Activated T-helper 17 cell treated with anti-CD3 and anti-CD28 coated beads, Interleukin-2, amount 50 U/mL, for 72 hours (primary cell): ENCODE results near the gene NDUFV1. TPM values are rescaled to one million over a fixed set of nuclear protein-coding genes. Genes with fewer than 3 reads are reported as not detected.
A peak's percentile ranks its signal among the peaks of the same experiment; 100 is the strongest.
"Not testable (repeated sequence)": the region's sequence is repeated elsewhere in the genome, so short reads cannot be mapped to it uniquely, and the experiment has no call there.

Experiments
- ATAC-seq: fragments of 150-1000 bp; cut with Tn5 transposase; replicated peaks from 2 replicates; pipeline ENCODE4 v1.10.0; 2021; ENCODE audit warnings: mild to moderate bottlenecking, moderate library complexity
- H3K27ac Mint-ChIP-seq: one replicate; pipeline ENCODE4 v1.8.0; 2022; ENCODE audit warnings: mixed read lengths
- H3K27me3 Mint-ChIP-seq: one replicate; pipeline ENCODE4 v1.8.0; 2022; ENCODE audit warnings: mixed read lengths
- H3K36me3 Mint-ChIP-seq: one replicate; pipeline ENCODE4 v1.8.0; 2022; ENCODE audit warnings: low read depth, mild to moderate bottlenecking, mixed read lengths
- H3K4me1 Mint-ChIP-seq: one replicate; pipeline ENCODE4 v1.8.0; 2022; ENCODE audit warnings: mixed read lengths
- H3K4me3 Mint-ChIP-seq: one replicate; pipeline ENCODE4 v1.8.0; 2022; ENCODE audit warnings: mild to moderate bottlenecking, mixed read lengths
- H3K9me3 Mint-ChIP-seq: one replicate; pipeline ENCODE4 v1.8.0; 2022; ENCODE audit warnings: mixed read lengths
- total RNA-seq, 2 donors: library from RNA; stranded (reverse); gene quantifications; one replicate each; pipeline ENCODE4 v1.2.3, GENCODE V29; 2022

NDUFV1 gene
- total RNA-seq = 100 to 1,000 TPM; 160 to 238 TPM

DNA sequence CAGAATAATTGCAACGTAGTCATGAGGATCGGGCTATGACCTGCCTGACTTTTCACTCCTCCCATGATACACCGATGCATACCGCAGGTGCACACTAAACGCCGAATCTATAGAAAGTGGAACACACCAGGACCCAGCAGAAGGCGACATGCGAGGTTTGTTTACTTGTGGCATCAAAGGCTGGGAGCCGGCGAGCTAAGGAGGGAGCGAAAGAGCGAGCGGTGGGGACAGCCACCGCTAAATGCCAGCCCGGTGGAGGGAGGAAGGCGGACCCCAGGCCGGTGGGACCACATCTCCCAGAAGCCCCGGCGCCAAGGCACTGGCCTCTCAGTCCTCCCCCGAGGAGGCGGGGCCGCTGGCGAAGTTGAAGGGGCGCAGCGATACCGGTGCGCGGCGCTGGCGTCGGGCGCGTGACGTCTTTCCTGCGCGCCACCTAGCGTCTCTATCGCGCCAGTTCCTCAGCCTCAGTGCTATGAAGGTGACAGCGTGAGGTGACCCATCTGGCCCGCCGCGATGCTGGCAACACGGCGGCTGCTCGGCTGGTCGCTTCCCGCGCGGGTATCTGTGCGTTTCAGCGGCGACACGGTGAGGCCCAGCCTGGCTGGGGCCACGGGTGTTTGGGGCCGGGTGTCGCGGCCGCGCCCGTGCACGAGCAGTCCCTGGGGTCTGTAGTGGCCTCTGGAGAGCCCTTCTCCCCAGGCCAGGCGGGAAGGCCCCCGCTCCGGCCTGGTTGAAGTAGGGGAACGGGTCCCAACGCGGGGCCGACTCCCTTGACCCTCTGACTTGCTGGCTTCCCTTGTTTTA is at the start of gene NDUFV1:
TSS of gene NDUFV1 (plus strand) at position 445 of the 804 bp plus-strand sequence. CDS start at position 514, 69 bp downstream.
- H3K4me3 Mint-ChIP-seq = peak within 1 kb of the TSS; percentile 89

GRCh38 chr11:67558084-67558772 is 48.5 kb upstream of the NDUFV1 start:
- Mint-ChIP-seq H3K9me3 (no peaks in the 10 kb centered on the region), H3K4me1 (peaks cover 5% of the 10 kb centered on the region), H3K27me3 (peaks cover 5% of the 10 kb centered on the region), H3K36me3 (no peaks in the 10 kb centered on the region), H3K27ac (no peak overlapping the region), H3K4me3 (no peak overlapping the region)
- ATAC-seq = no peak

More for the DNA sequence above, at the start of gene NDUFV1:
- Mint-ChIP-seq H3K27me3 (peaks cover 4% of the 10 kb centered on the region), H3K4me1 (peaks cover 5% of the 10 kb centered on the region), H3K9me3 (no peaks in the 10 kb centered on the region), H3K36me3 (peaks cover 32% of the 10 kb centered on the region), H3K27ac (peak within 1 kb of the TSS; percentile 82)
- peak; percentile 98 for ATAC-seq

DNA sequence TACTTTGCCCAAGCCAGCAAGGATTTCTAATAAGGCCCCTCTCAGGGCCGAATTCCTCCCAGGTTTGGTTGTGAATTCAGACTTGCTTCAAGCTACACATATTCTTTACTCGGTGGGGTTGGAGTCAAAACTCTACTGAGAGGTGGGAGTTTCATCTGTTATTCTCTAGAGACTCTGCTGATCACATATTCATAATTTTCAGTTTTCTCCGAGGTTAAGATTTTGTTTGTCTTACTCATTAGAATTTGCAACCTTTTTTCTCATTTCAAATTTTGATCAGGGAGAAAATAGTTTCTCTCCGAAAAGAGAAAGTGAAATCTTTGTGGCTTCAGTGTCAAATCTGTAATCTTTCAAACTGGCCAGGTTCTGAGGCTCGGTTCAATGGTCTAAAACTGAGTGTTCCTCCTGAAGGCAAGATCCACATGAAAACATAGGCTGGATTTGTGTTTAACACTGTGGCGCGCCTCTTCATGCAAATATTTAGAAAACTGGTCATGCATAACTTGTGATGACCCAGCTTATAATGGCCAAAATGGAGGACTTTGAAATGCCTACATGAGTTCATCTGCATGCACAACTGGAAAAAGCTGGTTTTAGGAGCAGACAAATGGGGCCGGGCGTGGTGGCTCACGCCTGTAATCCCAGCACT is 44.6 kb upstream of the NDUFV1 start:
- peak; percentile 78 for ATAC-seq
- H3K27me3 Mint-ChIP-seq = peaks cover 9% of the 10 kb centered on the region
- peak overlapping the region; percentile 20 for H3K4me3 Mint-ChIP-seq
- no peaks in the 10 kb centered on the region for H3K36me3 Mint-ChIP-seq
- H3K27ac Mint-ChIP-seq = no peak overlapping the region
- no peaks in the 10 kb centered on the region for H3K9me3 Mint-ChIP-seq
- peaks cover 5% of the 10 kb centered on the region for H3K4me1 Mint-ChIP-seq

GRCh38 chr11:67562963-67563704 is 43.6 kb upstream of the NDUFV1 start:
- Mint-ChIP-seq H3K9me3 (no peaks in the 10 kb centered on the region), H3K4me3 (no peak overlapping the region), H3K36me3 (no peaks in the 10 kb centered on the region), H3K27ac (no peak overlapping the region), H3K27me3 (peaks cover 9% of the 10 kb centered on the region), H3K4me1 (peaks cover 5% of the 10 kb centered on the region)
- ATAC-seq = no peak

DNA sequence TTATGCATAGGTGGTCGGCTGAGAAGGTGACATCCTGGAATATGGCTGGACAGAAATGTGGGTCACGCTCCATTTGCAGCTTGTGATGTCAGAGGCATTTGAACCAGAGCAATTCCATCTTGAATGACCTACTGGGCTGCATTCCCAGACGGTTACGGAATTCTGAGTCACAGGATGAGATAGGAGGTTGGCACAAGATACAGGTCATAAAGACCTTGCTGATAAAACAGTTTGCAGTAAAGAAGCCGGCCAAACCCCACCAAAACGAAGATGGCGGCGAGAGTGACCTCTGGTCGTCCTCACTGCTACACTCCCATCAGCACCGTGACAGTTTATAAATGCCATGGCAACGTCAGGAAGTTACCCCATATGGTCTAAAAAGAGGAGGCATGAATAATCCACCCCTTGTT is 43.0 kb upstream of the NDUFV1 start:
- H3K27me3 Mint-ChIP-seq, H3K9me3 Mint-ChIP-seq, H3K4me1 Mint-ChIP-seq, H3K4me3 Mint-ChIP-seq, ATAC-seq, H3K36me3 Mint-ChIP-seq, H3K27ac Mint-ChIP-seq: not testable (repeated sequence)

GRCh38 chr11:67564230-67564629 is 42.5 kb upstream of the NDUFV1 start:
- Mint-ChIP-seq H3K4me3 (no peak overlapping the region), H3K4me1 (peaks cover 5% of the 10 kb centered on the region), H3K9me3 (no peaks in the 10 kb centered on the region), H3K27ac (no peak overlapping the region), H3K36me3 (no peaks in the 10 kb centered on the region), H3K27me3 (peaks cover 8% of the 10 kb centered on the region)
- no peak for ATAC-seq

DNA sequence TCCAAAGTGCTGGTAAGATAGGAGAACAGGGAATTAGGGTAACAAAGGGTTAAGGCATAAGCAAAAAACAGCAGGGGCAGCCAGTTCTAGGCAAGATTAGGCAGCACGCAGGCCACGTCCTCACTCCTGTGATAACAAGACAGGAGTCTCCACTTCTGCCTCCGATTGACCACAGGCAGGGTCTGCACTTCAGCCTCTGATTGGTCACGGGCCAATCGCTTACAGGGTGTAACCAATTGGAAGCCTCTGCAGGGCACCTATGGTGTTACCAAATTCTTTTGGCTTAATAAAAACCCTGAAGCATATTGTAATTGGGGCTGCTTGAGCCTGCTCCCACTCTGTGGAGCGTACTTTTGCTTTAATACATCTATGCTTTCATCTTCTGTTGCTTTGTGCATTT is 35.3 kb upstream of the NDUFV1 start:
- H3K27me3 Mint-ChIP-seq = peaks cover 11% of the 10 kb centered on the region
- H3K4me1 Mint-ChIP-seq = no peaks in the 10 kb centered on the region
- no peaks in the 10 kb centered on the region for H3K9me3 Mint-ChIP-seq
- H3K27ac Mint-ChIP-seq = no peak overlapping the region
- no peaks in the 10 kb centered on the region for H3K36me3 Mint-ChIP-seq
- ATAC-seq = no peak
- no peak overlapping the region for H3K4me3 Mint-ChIP-seq

DNA sequence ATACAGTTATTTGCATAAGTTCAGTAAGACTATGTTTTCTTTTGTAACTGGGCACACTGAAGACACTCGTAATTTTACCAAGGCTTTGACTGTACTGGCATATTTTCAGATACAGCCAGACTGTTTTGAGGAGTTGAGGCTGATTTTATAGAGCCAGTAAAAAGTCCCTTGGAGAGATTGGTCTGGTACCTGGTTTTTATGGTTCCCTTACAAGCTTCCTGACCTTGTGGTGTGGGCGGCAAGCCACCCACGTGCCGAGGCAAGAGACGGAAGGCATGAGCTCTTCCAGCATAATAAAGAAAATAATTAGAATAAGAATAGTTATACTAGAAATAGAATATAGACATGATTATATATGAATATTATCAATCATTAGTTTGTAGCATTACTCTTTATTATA is 34.4 kb upstream of the NDUFV1 start:
- H3K36me3 Mint-ChIP-seq = no peaks in the 10 kb centered on the region
- no peaks in the 10 kb centered on the region for H3K9me3 Mint-ChIP-seq
- no peak overlapping the region for H3K4me3 Mint-ChIP-seq
- no peak overlapping the region for H3K27ac Mint-ChIP-seq
- H3K27me3 Mint-ChIP-seq = peaks cover 12% of the 10 kb centered on the region
- no peak for ATAC-seq
- no peaks in the 10 kb centered on the region for H3K4me1 Mint-ChIP-seq

- Mint-ChIP-seq H3K27ac (no peak overlapping the region), H3K9me3 (no peaks in the 10 kb centered on the region)
Measured at GRCh38 chr11:67572747-67573419, 33.9 kb upstream of the NDUFV1 start.

GRCh38 chr11:67574938-67575337 is 31.8 kb upstream of the NDUFV1 start:
- H3K27me3 Mint-ChIP-seq = peaks cover 14% of the 10 kb centered on the region
- H3K9me3 Mint-ChIP-seq = no peaks in the 10 kb centered on the region
- H3K27ac Mint-ChIP-seq = no peak overlapping the region
- peaks cover 10% of the 10 kb centered on the region for H3K4me1 Mint-ChIP-seq
- H3K36me3 Mint-ChIP-seq = no peaks in the 10 kb centered on the region
- ATAC-seq = no peak
- no peak overlapping the region for H3K4me3 Mint-ChIP-seq

More at GRCh38 chr11:67572747-67573419, 33.9 kb upstream of the NDUFV1 start:
- H3K4me3 Mint-ChIP-seq = no peak overlapping the region
- H3K36me3 Mint-ChIP-seq = no peaks in the 10 kb centered on the region
- H3K4me1 Mint-ChIP-seq = no peaks in the 10 kb centered on the region
- no peak for ATAC-seq
- peaks cover 14% of the 10 kb centered on the region for H3K27me3 Mint-ChIP-seq

GRCh38 chr11:67576735-67577475 is 29.8 kb upstream of the NDUFV1 start:
- ATAC-seq = no peak
- Mint-ChIP-seq H3K4me1 (peaks cover 17% of the 10 kb centered on the region), H3K36me3 (no peaks in the 10 kb centered on the region), H3K27me3 (peaks cover 11% of the 10 kb centered on the region), H3K4me3 (no peak overlapping the region), H3K9me3 (no peaks in the 10 kb centered on the region), H3K27ac (no peak overlapping the region)

DNA sequence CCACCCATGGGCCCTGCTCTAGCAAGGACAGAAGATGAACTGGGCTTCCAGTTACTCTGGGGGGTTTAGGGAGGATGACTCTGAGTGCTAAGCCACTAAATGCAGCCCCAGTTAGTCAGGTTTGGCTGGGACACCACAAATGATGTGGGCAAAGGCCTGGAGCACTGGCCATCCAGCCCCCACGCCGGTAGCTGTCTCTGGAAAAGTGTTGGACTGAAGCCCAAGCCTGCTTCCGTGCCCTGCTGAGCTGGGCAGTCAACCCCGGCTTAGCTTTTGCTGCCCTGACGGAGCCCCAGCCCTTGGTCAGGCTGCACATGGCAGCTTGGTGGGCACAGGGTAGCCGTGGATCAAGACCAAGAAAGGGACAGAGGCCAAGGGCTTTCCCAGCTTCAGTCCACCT is 28.8 kb upstream of the NDUFV1 start:
- no peak for ATAC-seq
- Mint-ChIP-seq H3K4me3 (no peak overlapping the region), H3K36me3 (no peaks in the 10 kb centered on the region), H3K9me3 (no peaks in the 10 kb centered on the region), H3K27me3 (peaks cover 10% of the 10 kb centered on the region), H3K4me1 (peaks cover 22% of the 10 kb centered on the region), H3K27ac (no peak overlapping the region)

- Mint-ChIP-seq H3K27ac (no peak overlapping the region), H3K4me3 (no peak overlapping the region), H3K4me1 (peaks cover 28% of the 10 kb centered on the region)
Measured at GRCh38 chr11:67581469-67581868, 25.3 kb upstream of the NDUFV1 start.

More at GRCh38 chr11:67581469-67581868, 25.3 kb upstream of the NDUFV1 start:
- Mint-ChIP-seq H3K9me3 (no peaks in the 10 kb centered on the region), H3K36me3 (peaks cover 21% of the 10 kb centered on the region), H3K27me3 (peaks cover 3% of the 10 kb centered on the region)
- ATAC-seq = no peak
